WERI-Rb-1 (cell line): ENCODE data around the gene LGMN.

Experiments used
- DNase-seq: peaks from one replicate; pipeline ENCODE4 v3.0.0-alpha.2; 2020
- H3K27ac ChIP-seq: fragments of 250-450 bp; sonication (Bioruptor Pico); 2 replicates; pipeline ENCODE4 v1.5.1; 2020; ENCODE audit warnings: mild to moderate bottlenecking, moderate library complexity
- H3K27me3 ChIP-seq: fragments of 250-450 bp; sonication (Bioruptor Pico); 2 replicates; pipeline ENCODE4 v1.5.1; 2021; ENCODE audit warnings: mild to moderate bottlenecking, low read depth, moderate library complexity; ENCODE audit not compliant: insufficient read depth, severe bottlenecking
- H3K36me3 ChIP-seq: fragments of 250-450 bp; sonication (Bioruptor Pico); 2 replicates; pipeline ENCODE4 v1.5.1; 2020; ENCODE audit warnings: mild to moderate bottlenecking, moderate library complexity
- H3K4me3 ChIP-seq: 2 replicates; pipeline ENCODE4 v1.5.1; 2011; ENCODE audit warnings: low read depth, mild to moderate bottlenecking, control low read depth, low read length
- H3K9me3 ChIP-seq: fragments of 250-450 bp; sonication (Bioruptor Pico); 2 replicates; pipeline ENCODE4 v1.5.1; 2021; ENCODE audit warnings: mild to moderate bottlenecking, moderate library complexity; ENCODE audit not compliant: severe bottlenecking
- TF ChIP-seq, protein P1 (sequence below): IDR thresholded peaks from 2 replicates; pipeline ENCODE4 v1.5.1; 2011; ENCODE audit warnings: low read depth, mild to moderate bottlenecking, control low read depth, inconsistent platforms, low read length

Gene LGMN

DNA sequence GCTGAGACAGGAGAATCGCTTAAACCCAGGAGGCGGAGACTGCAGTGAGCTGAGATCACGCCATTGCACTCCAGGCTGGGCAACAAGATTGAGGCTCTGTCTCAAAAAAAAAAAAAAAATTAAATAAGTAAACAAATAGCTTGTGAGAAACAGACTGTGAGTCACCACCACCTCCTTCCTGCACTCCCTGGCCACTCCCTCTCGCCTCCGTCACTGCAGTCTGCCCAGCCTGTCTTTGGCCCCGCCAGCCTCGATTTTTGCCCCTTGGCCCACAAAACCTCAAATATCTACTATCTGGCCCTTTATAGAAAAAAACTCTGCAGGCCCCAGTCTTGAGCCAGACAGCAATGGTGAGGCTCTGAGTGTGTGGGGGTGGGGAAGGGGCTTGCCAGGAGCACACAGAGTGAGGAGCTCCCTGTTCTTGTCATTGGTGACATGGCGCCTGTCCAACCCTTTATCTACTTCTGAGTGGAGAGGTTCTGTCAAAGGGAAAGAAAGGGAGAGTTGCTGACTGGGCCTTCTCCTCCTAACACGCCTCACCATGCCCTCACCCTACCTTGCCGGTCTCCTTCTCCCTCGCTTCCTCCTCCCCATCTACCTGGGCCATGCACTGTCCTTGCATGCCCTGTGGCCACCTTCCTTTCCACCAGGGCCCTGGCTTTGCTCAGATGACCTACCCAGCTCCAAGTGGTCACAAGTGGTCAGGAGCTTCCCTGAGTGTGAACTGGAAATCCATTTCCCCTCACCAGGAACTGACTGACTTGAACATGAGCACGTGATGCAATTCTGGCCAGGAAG lies 22.1 kb downstream of the LGMN start:
- Histone ChIP-seq H3K36me3 (peaks cover 8% of the 10 kb centered on the region), H3K27ac (no peak overlapping the region), H3K9me3 (peaks cover 1% of the 10 kb centered on the region), H3K4me3 (no peak overlapping the region), H3K27me3 (no peaks in the 10 kb centered on the region)
- DNase-seq, result no peak
- TF ChIP-seq, protein P1, sequence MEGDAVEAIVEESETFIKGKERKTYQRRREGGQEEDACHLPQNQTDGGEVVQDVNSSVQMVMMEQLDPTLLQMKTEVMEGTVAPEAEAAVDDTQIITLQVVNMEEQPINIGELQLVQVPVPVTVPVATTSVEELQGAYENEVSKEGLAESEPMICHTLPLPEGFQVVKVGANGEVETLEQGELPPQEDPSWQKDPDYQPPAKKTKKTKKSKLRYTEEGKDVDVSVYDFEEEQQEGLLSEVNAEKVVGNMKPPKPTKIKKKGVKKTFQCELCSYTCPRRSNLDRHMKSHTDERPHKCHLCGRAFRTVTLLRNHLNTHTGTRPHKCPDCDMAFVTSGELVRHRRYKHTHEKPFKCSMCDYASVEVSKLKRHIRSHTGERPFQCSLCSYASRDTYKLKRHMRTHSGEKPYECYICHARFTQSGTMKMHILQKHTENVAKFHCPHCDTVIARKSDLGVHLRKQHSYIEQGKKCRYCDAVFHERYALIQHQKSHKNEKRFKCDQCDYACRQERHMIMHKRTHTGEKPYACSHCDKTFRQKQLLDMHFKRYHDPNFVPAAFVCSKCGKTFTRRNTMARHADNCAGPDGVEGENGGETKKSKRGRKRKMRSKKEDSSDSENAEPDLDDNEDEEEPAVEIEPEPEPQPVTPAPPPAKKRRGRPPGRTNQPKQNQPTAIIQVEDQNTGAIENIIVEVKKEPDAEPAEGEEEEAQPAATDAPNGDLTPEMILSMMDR, result no peak

DNA sequence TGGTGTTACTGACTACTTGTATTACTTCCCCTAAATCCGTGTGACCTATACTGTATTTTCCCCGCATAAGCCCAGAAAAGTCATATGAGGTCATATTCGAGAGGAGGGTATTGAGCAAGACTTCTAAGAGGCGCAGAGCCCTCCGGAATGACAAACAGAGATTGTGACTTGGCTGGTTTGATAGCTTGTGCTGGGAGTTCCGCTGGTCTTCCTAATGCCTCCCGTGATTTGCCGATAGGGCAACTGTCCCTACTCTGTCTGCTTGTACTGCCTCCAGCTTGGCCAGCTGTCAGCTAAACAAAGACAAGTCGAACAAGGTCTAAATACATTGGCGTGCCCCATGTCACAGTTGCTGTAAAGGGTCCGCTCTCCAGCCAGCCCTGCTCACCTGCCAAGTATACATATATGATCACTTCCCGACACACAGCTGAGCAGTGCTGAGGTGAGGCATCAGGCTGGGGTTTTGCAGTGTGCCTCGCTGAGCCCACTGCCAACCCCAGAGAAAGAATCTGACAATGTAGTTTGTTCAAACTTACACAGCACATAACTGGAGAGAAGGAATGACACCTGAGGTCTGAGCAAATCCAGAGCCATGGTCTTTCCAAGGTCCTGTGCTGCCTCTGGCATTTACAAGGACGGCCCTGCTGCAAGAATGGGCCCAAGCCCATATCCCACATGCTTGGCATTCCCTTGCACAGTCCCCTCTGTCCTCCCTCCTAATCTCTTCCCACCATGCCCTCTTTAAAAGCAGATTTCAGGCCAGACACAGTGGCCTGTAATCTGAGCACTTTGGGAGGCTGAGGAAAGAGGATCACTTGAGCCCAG lies 23.7 kb downstream of the LGMN start:
- H3K4me3 ChIP-seq, result no peak overlapping the region
- no peak for DNase-seq
- H3K27me3 ChIP-seq, result no peaks in the 10 kb centered on the region
- peaks cover 2% of the 10 kb centered on the region; the same call in 1 of the 2 replicates for H3K36me3 ChIP-seq
- TF ChIP-seq, protein P1, result no peak
- H3K9me3 ChIP-seq, result no peaks in the 10 kb centered on the region
- H3K27ac ChIP-seq, result no peak overlapping the region

DNA sequence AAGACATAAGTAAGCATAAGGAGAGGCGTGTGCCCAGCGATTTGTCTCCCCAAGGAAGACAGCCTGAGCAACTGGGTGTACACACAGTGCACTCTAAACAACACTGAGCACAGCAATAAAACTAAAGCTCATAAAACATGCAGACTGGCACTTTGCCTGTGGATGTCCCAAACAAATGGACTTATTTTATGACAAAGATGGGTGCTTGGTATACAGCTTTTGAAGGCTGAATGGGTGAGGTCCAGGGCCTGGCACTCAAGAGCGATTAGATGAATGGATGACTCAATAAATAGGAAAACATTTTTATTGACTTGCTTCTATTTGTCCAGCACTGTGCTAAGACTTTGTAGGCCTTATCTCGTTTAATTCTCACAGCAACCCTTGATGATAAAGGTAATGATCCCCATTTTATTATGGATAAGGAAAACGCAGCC lies 28.5 kb downstream of the LGMN start:
- TF ChIP-seq, protein P1, result no peak
- no peaks in the 10 kb centered on the region for H3K9me3 ChIP-seq
- H3K36me3 ChIP-seq, result peaks cover 4% of the 10 kb centered on the region
- no peaks in the 10 kb centered on the region for H3K27me3 ChIP-seq
- no peak overlapping the region for H3K27ac ChIP-seq
- H3K4me3 ChIP-seq, result no peak overlapping the region
- no peak for DNase-seq

DNA sequence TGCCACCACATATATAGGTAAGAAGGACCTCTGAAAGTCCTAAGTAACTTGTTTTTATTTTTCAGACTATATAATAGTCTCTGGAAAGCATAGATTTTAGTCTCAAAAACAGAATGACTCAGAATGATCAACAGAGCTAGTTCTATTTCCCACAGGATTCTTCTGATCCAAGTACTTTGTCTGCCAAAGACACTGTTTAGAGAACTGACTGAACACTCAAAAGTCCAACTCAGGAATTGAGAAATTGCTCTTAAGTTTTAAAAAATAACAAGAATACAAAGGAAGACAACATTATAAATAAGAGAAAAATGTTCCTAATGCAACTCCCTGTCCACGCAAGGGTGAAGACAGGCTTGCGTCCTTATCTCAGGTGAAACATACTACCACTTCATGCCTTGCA lies 29.0 kb downstream of the LGMN start:
- no peaks in the 10 kb centered on the region for H3K27me3 ChIP-seq
- no peaks in the 10 kb centered on the region for H3K9me3 ChIP-seq
- no peak for DNase-seq
- TF ChIP-seq, protein P1, result no peak
- H3K27ac ChIP-seq, result no peak overlapping the region
- H3K36me3 ChIP-seq, result peaks cover 4% of the 10 kb centered on the region
- H3K4me3 ChIP-seq, result no peak overlapping the region

DNA sequence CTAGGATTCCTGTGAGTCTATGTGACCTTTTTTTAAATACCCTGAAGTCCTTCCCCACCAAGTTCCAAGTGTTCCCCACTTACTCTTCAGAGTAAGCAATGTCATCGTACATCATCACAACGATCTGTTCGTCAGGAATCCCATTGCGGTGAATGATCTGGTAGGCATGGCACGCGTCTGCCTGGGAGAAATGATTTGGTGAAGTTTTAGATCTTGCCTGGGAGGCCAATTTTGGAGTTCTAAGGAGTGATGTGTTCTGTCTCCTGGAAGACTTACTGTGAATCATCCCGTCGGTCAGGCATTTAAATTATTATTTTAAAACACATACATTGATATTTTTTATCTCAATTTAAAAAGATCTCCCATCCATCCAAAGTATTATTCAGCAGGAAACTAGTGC lies 29.8 kb downstream of the LGMN start:
- TF ChIP-seq, protein P1, result no peak
- no peaks in the 10 kb centered on the region for H3K27me3 ChIP-seq
- no peak overlapping the region for H3K27ac ChIP-seq
- no peak overlapping the region for H3K4me3 ChIP-seq
- no peaks in the 10 kb centered on the region for H3K9me3 ChIP-seq
- peaks cover 4% of the 10 kb centered on the region for H3K36me3 ChIP-seq
- DNase-seq, result no peak
